Upper lobe of right lung (tissue), 1 donor: ENCODE results near the gene LAMA4. TPM values are rescaled to one million over a fixed set of nuclear protein-coding genes. Genes with fewer than 3 reads are reported as not detected.

Experiments
- ATAC-seq: fragments of 200-7000 bp; cut with Tn5 transposase; one replicate; pipeline ENCODE4 v1.9.1; 2020; ENCODE audit warnings: mild to moderate bottlenecking, moderate library complexity
- DNase-seq: peaks from one replicate; pipeline ENCODE4 v3.0.0-alpha.2; 2020
- H3K27ac ChIP-seq: fragments of 200-600 bp; one replicate; pipeline ENCODE4 v1.8.0; 2022
- H3K27me3 ChIP-seq: fragments of 200-600 bp; one replicate; pipeline ENCODE4 v1.8.0; 2022; ENCODE audit warnings: mild to moderate bottlenecking
- H3K36me3 ChIP-seq: fragments of 200-600 bp; one replicate; pipeline ENCODE4 v1.8.0; 2022
- H3K4me1 ChIP-seq: fragments of 200-600 bp; one replicate; pipeline ENCODE4 v1.8.0; 2022
- H3K4me3 ChIP-seq: fragments of 200-600 bp; one replicate; pipeline ENCODE4 v1.8.0; 2022; ENCODE audit warnings: mild to moderate bottlenecking
- H3K9me3 ChIP-seq: fragments of 200-600 bp; one replicate; pipeline ENCODE4 v1.8.0; 2022
- intact Hi-C: fragments of 100-400 bp; cut with DNase I; formaldehyde crosslinking; loops from one replicate; pipeline ENCODE4 v1.11.0; 2022
- total RNA-seq: library from RNA; stranded (reverse); fragmentation: NEBNext Ultra II Directional; extraction: Animal tissue kit (Norgen Biotek cat#: 25700); gene quantifications from one replicate; pipeline ENCODE4 v1.2.1, GENCODE V29; 2021
- TF ChIP-seq, protein P1 (sequence below): fragments of 200-600 bp; IDR thresholded peaks from one replicate; pipeline ENCODE4 v1.8.0; 2022; ENCODE audit warnings: antibody characterized with exemption
- donor health status: DM: no; HTN: yes; CAD: no; lungs with severe emphysema.

LAMA4 gene
- total RNA-seq, 1 donor from 2014 or later = 134 TPM

DNA sequence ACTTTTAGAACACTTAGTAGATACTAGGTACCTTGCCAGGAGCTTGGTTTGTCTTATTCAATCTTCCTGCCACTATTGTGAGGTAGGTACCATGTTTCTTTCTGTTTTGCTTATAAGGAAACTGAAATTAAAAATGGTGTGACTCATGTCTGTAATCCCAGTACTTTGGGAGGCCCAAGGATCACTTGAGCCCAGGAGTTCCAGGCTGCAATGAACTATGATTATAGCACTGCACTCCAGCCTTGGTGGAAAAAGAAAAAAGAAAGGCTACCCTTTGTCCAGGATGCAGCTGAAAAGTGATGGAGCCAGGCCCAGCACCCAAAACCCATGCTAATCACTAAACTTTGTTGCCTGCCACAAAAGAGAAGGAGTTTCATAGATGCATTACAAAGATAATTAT lies 34.1 kb upstream of the LAMA4 start:
- Histone ChIP-seq H3K4me3 (no peak overlapping the region), H3K4me1 (peaks cover 9% of the 10 kb centered on the region), H3K27ac (no peak overlapping the region), H3K9me3 (no peaks in the 10 kb centered on the region), H3K36me3 (no peaks in the 10 kb centered on the region), H3K27me3 (no peaks in the 10 kb centered on the region)
- DNase-seq = no peak
- TF ChIP-seq, protein P1, sequence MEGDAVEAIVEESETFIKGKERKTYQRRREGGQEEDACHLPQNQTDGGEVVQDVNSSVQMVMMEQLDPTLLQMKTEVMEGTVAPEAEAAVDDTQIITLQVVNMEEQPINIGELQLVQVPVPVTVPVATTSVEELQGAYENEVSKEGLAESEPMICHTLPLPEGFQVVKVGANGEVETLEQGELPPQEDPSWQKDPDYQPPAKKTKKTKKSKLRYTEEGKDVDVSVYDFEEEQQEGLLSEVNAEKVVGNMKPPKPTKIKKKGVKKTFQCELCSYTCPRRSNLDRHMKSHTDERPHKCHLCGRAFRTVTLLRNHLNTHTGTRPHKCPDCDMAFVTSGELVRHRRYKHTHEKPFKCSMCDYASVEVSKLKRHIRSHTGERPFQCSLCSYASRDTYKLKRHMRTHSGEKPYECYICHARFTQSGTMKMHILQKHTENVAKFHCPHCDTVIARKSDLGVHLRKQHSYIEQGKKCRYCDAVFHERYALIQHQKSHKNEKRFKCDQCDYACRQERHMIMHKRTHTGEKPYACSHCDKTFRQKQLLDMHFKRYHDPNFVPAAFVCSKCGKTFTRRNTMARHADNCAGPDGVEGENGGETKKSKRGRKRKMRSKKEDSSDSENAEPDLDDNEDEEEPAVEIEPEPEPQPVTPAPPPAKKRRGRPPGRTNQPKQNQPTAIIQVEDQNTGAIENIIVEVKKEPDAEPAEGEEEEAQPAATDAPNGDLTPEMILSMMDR = no peak
- intact Hi-C loops = no loop called here
- no peak for ATAC-seq

DNA sequence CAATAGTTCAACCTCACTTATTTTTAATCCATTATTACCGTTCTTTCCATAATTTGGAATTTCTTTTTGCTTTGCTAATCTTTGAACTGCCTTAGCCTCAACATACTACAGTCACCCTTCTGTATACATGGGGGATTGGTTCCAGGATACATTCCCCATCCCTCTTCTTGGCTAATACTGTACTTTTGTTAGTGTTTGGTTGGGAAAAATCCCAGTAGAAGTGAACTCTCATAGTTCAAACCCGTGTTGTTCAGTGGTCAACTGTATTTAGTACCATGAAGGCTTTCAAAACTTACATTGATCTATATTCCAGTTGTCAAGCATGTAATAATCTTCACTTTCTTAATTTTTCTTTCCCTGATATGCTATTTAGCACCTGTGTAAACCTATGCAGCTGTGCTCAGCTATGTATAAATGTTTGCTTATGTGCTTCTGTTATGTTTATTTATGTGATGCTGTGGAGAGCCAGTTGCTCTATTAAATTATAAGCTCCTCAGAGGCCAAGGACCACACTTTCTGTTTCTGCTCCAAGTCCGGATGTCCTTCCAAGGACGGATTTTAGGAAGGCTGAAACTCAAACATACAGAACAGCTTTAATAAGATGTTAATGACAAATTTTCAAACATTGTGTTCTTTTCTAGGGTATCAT lies 33.3 kb upstream of the LAMA4 start:
- peaks cover 9% of the 10 kb centered on the region for H3K4me1 ChIP-seq

DNA sequence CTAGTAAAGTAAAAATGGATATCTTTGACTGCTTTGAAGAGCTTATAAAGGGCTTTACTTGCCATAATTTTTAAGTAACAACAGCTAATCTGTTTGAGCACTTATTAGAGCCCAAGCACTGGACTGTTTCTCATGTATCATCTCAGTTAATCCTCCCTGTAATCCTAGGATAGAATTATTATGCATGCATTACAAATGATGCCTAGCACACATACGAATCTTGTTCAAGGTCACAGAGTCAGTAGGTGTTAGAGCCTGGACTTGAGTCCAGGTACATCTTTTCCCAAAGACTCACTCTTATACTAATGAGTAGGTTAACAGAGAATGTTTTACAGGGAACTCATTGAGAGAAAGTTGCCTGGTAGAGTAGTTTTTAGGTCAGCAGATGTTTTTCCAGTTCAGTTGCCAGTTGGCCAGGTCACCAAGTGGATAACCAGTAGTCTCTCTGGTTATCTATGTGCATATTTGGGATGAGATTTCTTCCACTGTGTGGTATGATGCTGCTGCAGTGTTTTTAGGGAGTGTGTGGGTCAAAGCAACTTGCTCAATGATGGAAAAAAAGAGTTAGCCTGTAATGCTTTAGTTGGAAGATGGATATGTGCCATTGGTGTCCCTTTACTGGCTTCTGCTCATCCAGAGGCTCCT lies 32.3 kb upstream of the LAMA4 start:
- no peak for ATAC-seq
- Histone ChIP-seq H3K4me1 (peaks cover 9% of the 10 kb centered on the region), H3K36me3 (no peaks in the 10 kb centered on the region), H3K4me3 (no peak overlapping the region), H3K27ac (no peak overlapping the region), H3K9me3 (no peaks in the 10 kb centered on the region), H3K27me3 (no peaks in the 10 kb centered on the region)
- intact Hi-C loops = no loop called here
- DNase-seq = no peak
- TF ChIP-seq, protein P1 = no peak

More for the DNA sequence above, 33.3 kb upstream of the LAMA4 start:
- ATAC-seq = no peak
- Histone ChIP-seq H3K9me3 (no peaks in the 10 kb centered on the region), H3K36me3 (no peaks in the 10 kb centered on the region), H3K4me3 (no peak overlapping the region), H3K27ac (no peak overlapping the region), H3K27me3 (no peaks in the 10 kb centered on the region)
- DNase-seq = no peak
- intact Hi-C loops = no loop called here
- TF ChIP-seq, protein P1 = no peak

DNA sequence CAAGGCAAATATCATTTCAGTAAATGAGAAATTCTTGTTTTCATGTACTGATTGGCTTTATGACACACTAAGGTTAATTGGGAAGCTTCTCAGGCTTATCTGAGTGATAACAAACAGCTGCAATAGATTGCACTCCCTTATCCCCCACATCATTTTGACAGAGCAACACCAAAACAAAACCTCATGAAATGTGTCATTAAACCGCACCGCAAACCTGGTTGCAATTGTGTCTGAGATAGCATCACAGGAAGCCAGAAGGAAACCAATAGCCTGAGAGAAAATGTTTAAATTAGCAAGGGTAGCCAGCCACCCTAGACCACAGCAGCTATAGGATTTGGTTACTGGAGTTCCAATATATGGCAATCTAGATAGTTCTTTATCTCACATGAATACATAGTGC lies 31.6 kb upstream of the LAMA4 start:
- Histone ChIP-seq H3K4me3 (no peak overlapping the region), H3K36me3 (no peaks in the 10 kb centered on the region), H3K4me1 (peaks cover 9% of the 10 kb centered on the region), H3K27me3 (no peaks in the 10 kb centered on the region), H3K9me3 (no peaks in the 10 kb centered on the region), H3K27ac (no peak overlapping the region)
- ATAC-seq (no peak), DNase-seq (no peak)
- intact Hi-C loops = no loop called here
- TF ChIP-seq, protein P1 = no peak

DNA sequence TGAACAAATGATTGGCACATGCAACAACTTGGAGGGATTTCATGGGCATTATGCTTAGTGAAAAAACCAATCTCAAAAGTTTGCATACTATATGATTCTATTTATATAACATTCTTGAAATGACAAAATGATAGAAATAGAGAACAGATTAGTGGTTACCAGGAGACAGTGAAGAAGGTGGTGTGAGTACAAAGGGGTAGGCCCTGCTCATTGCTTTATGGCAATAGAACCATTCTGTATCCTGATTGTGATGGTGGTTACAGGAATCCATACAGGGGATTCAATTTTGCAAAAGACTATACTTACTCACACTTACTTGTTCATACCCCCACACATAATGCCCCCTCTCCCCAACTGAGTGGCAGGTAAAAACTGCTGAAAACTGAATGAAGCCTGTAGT lies 30.2 kb upstream of the LAMA4 start:
- Histone ChIP-seq H3K27me3 (no peaks in the 10 kb centered on the region), H3K4me1 (peaks cover 17% of the 10 kb centered on the region), H3K36me3 (no peaks in the 10 kb centered on the region), H3K9me3 (no peaks in the 10 kb centered on the region), H3K27ac (no peak overlapping the region), H3K4me3 (no peak overlapping the region)
- TF ChIP-seq, protein P1 = no peak
- intact Hi-C loops = no loop called here
- no peak for DNase-seq
- no peak for ATAC-seq
